Measurements from ENCODE around the gene DOC2B.
"Not testable (repeated sequence)": the region's sequence is repeated elsewhere in the genome, so short reads cannot be mapped to it uniquely, and the experiment has no call there.

DNA sequence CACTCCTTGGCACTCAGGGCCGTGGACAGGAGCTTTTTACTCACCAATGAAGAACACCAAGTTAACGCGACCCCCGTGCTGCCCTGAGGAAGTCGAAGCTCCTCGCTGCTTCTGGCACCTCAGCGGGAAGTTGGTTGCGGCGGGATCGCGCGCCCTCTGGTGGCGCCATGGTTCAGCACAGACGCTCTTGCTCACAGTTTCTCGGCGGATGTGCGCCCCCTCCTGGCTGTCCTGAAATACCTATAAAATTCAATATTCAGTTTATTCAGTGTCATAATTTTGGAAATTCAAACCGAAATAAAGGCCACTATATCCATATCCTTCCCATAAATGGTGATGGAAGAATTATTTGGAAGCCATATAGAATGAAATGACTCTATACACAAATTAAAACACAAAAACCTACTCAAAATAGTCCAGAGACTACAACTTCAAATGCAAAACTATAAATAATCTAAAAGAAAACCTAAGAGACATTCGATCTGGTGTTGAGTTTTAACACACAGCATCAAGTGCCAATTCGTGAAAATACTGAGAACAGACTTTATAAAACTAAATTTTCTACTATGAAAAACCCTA is 63.0 kb downstream of the DOC2B start:
- not testable (repeated sequence) for TF ChIP-seq POLR2A (IDR thresholded peaks at IDR 0.05; ENCODE audit: low read depth); EP300 (IDR thresholded peaks at IDR 0.05); POLR2AphosphoS5 (IDR thresholded peaks at IDR 0.05)
- peak in 1 of 3 experiments; percentile 37 for TF ChIP-seq CTCF (IDR thresholded peaks at IDR 0.05)

All from esophagus muscularis mucosa (tissue), 4 donors.